Raji (cell line): Measurements from ENCODE around the gene SERPINA3.

ENCODE experiments used
- POLR2A ChIP-seq: IDR thresholded peaks from 2 replicates; pipeline ENCODE4 v1.6.1; 2011; ENCODE audit warnings: low read depth, low read length, control low read depth; ENCODE audit not compliant: insufficient read depth

Gene SERPINA3

GRCh38 chr14:94612174-94612573 is at the start of gene SERPINA3:
Gene SERPINA3 (plus strand): TSS chr14:94612391. CDS start chr14:94614442, 2,051 bp downstream.
- no peak for TF ChIP-seq POLR2A

- TF ChIP-seq POLR2A, result no peak
These were observed 49.0 kb upstream of the SERPINA3 start for GRCh38 chr14:94562941-94563883.

- no peak for TF ChIP-seq POLR2A
These were observed 47.8 kb upstream of the SERPINA3 start for GRCh38 chr14:94564381-94564780.

- no peak for TF ChIP-seq POLR2A
These were observed 44.0 kb upstream of the SERPINA3 start for GRCh38 chr14:94568186-94568585.

- no peak for TF ChIP-seq POLR2A
These were observed 42.7 kb upstream of the SERPINA3 start for GRCh38 chr14:94569381-94570001.

- no peak for TF ChIP-seq POLR2A
These were observed 42.2 kb upstream of the SERPINA3 start for GRCh38 chr14:94570002-94570400.

- TF ChIP-seq POLR2A, result no peak
These were observed 41.8 kb upstream of the SERPINA3 start for GRCh38 chr14:94570440-94570839.

GRCh38 chr14:94571395-94571794 is 40.8 kb upstream of the SERPINA3 start:
- no peak for TF ChIP-seq POLR2A

GRCh38 chr14:94571950-94572349 is 40.2 kb upstream of the SERPINA3 start:
- TF ChIP-seq POLR2A, result no peak

GRCh38 chr14:94572637-94573303 is 39.4 kb upstream of the SERPINA3 start:
- TF ChIP-seq POLR2A, result no peak

- TF ChIP-seq POLR2A, result no peak
These were observed 38.5 kb upstream of the SERPINA3 start for GRCh38 chr14:94573475-94574277.

GRCh38 chr14:94574336-94574735 is 37.9 kb upstream of the SERPINA3 start:
- TF ChIP-seq POLR2A, result no peak

GRCh38 chr14:94575730-94576585 is 36.2 kb upstream of the SERPINA3 start:
- no peak for TF ChIP-seq POLR2A

GRCh38 chr14:94578712-94579111 is 33.5 kb upstream of the SERPINA3 start:
- no peak for TF ChIP-seq POLR2A
